Right atrium auricular region (tissue), 2 donors: ENCODE data around the gene ADAMTS9. TPM values are rescaled to one million over a fixed set of nuclear protein-coding genes. Genes with fewer than 3 reads are reported as not detected.
A peak's percentile ranks its signal among the peaks of the same experiment; 100 is the strongest.

Experiments used
- DNase-seq: peaks from one replicate; pipeline ENCODE4 v3.0.0-alpha.2; 2019; ENCODE audit warnings: low spot score
- H3K27ac ChIP-seq, 2 donors: fragments of 200-600 bp; sonication (generic); 1 replicate in 1 of 2; 2 replicates in 1 of 2; pipeline ENCODE4 v1.5.1; 2016 to 2019
- H3K27me3 ChIP-seq, 2 donors: fragments of 200-600 bp; sonication (generic); one replicate each; pipeline versions ENCODE4 v1.5.1 to v1.6.0; 2017 to 2019
- H3K36me3 ChIP-seq: fragments of 200-600 bp; sonication (generic); one replicate; pipeline ENCODE4 v1.5.1; 2016
- H3K4me1 ChIP-seq, 2 donors: fragments of 200-600 bp; sonication (generic); one replicate each; pipeline versions ENCODE4 v1.5.1 to v1.6.0; 2017 to 2019
- H3K4me3 ChIP-seq, 2 donors: fragments of 200-600 bp; sonication (generic); 1 replicate in 1 of 2; 2 replicates in 1 of 2; pipeline ENCODE4 v1.5.1; 2017 to 2019; ENCODE audit warnings: mild to moderate bottlenecking in 1 of 2, moderate library complexity in 1 of 2
- H3K9me3 ChIP-seq, 2 donors: fragments of 200-600 bp; sonication (generic); one replicate each; pipeline ENCODE4 v1.5.1; 2019
- total RNA-seq, 2 donors: library from RNA; depleted of rRNA; stranded (reverse); fragments of >200 nt; gene quantifications; one replicate each; pipeline ENCODE4 v1.1.0, GENCODE V29; 2016
- TF ChIP-seq, protein P1 (sequence below), 2 donors: fragments of 200-600 bp; sonication (generic); IDR thresholded peaks; one replicate each; pipeline ENCODE4 v1.5.1; 2019; ENCODE audit warnings: antibody characterized with exemption in 2 of 2

Gene ADAMTS9
- total RNA-seq, 2 donors from 2014 or later: 20.2 to 21.0 TPM

DNA sequence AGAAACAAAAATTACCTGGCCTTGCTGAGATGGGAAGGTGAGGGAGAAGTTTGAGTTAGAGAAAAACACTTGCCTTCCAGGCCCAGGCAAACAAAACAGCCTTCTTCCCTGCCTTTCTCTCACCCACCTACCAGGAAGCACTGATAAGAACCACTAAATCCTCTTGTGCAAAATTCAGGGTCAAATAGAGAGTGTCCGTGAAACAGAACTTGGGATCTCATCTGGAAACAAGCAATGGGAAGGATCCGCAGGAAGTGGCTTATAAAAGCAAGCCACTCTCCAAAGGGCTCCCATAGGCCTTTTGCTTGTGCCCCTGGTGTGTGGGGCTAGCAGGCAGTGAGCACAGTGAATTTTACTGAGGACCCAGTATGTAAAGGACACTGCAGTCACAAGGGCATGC lies 11.0 kb downstream of the ADAMTS9 start:
- Histone ChIP-seq H3K36me3 (peaks cover 26% of the 10 kb centered on the region), H3K9me3 (no peaks in the 10 kb centered on the region), H3K27ac (no peak overlapping the region), H3K27me3 (no peaks in the 10 kb centered on the region), H3K4me3 (no peak overlapping the region), H3K4me1 (peaks cover 0 to 9% of the 10 kb centered on the region in 2 donors)
- DNase-seq: no peak
- TF ChIP-seq, protein P1, sequence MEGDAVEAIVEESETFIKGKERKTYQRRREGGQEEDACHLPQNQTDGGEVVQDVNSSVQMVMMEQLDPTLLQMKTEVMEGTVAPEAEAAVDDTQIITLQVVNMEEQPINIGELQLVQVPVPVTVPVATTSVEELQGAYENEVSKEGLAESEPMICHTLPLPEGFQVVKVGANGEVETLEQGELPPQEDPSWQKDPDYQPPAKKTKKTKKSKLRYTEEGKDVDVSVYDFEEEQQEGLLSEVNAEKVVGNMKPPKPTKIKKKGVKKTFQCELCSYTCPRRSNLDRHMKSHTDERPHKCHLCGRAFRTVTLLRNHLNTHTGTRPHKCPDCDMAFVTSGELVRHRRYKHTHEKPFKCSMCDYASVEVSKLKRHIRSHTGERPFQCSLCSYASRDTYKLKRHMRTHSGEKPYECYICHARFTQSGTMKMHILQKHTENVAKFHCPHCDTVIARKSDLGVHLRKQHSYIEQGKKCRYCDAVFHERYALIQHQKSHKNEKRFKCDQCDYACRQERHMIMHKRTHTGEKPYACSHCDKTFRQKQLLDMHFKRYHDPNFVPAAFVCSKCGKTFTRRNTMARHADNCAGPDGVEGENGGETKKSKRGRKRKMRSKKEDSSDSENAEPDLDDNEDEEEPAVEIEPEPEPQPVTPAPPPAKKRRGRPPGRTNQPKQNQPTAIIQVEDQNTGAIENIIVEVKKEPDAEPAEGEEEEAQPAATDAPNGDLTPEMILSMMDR (IDR thresholded peaks at IDR 0.05): no peak

DNA sequence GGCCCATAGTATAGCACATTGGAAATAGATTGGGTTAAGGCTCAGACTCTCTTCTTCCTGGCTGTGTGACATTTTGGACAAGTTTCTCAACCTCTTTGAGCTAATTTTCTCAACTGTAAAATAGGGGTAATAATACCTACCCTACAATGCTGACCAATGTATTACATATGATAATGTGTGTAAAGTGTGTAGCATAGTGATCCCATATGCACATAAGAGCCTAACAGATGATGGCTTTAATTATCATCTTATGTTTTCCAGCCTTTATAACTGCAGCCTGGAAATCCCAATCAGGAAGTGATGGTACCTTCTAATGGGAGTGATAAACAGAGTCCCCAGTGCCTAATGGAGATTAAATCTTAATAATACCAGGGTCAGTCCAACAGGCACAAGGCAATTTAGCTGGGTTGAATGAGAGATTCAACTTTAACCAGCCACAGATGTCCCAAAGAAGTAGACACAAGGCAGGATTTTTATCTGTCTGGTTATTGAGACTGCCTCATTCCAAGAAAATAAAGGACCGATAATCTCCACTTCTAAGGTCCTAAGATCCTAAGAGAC lies 12.0 kb downstream of the ADAMTS9 start:
- Histone ChIP-seq H3K36me3 (peaks cover 22% of the 10 kb centered on the region), H3K4me1 (peaks cover 0 to 9% of the 10 kb centered on the region in 2 donors), H3K4me3 (no peak overlapping the region), H3K9me3 (no peaks in the 10 kb centered on the region), H3K27ac (no peak overlapping the region), H3K27me3 (no peaks in the 10 kb centered on the region)
- DNase-seq: no peak
- TF ChIP-seq, protein P1 (IDR thresholded peaks at IDR 0.05): no peak

DNA sequence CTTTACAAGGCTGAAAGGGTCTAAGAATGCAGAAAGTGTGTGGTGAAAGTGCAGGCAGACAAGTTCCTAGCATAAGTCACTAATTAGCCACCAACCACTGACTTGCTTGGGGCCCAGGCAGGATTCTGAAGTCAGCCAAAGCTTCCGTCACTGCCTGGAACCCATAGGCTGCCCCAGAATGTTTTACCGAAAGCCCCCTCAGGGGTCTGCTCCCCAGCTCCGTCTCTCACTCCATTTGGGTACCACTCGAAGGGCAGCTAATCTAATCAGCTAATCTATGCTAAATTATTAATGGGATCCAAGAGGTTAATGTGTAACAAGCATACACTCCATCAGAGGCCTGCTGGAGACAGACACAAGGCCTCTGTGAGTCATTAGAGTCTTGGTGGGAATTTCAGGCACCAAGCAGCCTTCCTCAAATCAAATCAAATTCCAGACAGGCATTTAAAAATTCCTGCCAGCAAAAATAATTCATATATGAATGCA lies 13.2 kb downstream of the ADAMTS9 start:
- Histone ChIP-seq H3K27me3 (no peaks in the 10 kb centered on the region), H3K36me3 (peaks cover 10% of the 10 kb centered on the region), H3K4me1 (peaks cover 0 to 9% of the 10 kb centered on the region in 2 donors), H3K27ac (peak overlapping the region in 1 of 2 donors; percentile 0), H3K4me3 (no peak overlapping the region), H3K9me3 (no peaks in the 10 kb centered on the region)
- TF ChIP-seq, protein P1 (IDR thresholded peaks at IDR 0.05): no peak
- DNase-seq: no peak

DNA sequence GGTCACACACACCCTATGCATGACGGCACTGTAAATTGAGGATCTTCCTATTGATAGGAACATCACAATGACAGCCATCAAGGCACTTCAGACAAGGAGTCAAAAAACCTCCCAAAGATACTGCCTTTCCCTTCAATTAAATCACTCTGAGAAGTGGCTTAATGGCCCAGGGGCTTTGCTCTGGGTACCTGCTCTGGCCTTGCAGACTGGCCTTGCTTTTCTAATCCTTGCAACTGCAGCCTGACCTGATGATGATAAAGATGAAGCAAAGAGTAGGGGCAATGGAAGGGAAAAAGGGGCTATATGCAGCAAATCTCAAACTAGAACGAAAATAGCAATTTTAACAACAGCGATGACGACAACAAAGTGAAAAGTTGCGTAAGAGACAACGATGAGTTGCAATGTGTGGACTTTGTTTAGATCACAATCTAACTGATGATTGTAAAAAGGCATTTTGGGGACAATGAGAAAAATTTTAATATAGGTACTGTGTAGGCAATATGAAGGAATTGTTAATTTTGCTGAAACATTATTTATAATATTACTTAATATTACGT lies 14.6 kb downstream of the ADAMTS9 start:
- Histone ChIP-seq H3K27me3 (no peaks in the 10 kb centered on the region), H3K36me3 (peaks cover 4% of the 10 kb centered on the region)
- no peak for DNase-seq

DNA sequence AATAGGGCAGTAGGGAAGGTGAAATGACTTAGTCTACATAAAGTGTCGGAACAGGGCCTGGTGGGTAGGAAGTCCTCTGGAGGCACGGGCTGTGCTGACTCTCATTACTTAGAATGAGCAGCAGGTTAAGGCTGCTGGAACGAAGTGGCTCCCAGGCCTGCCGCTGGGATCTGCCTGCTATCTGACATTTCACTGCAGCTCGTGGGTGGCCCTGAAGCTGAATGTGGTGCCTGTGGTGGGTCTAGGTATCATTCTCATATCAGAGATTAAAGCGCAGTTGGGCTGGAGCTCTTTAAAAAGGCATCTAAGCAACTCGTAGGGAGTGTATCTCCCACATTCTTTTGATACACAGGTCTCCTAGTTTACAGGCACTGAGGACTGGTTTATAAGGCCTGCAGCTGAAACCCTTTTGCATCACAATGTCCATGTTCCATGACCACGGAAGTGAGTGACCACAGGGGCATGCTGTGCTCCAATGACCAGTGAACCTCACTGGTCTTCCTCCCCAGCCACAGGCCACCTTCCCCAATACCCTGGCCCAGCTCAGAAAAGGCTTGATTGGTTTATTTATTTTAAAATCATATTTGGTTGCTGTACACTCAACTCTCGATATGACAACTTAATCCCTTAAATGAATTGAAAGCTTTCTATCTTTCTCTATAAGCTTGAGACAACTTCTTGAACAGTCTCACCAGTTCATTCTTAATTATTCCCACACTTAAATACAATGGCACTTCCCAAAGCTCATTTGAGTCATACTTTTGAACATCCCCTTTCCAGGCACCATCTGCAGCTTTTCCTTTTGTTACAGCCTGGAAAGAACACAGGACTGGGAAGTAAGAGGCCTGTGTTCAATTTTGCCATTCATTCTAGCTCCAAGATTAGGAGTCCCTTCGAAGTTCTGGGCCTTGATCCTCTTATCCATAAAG lies 19.0 kb downstream of the ADAMTS9 start:
- Histone ChIP-seq H3K9me3 (no peaks in the 10 kb centered on the region), H3K4me3 (peak overlapping the region in 1 of 2 donors; percentile 12), H3K27ac (peak overlapping the region in 1 of 2 donors; percentile 32), H3K4me1 (peaks cover 0 to 40% of the 10 kb centered on the region in 2 donors), H3K36me3 (no peaks in the 10 kb centered on the region), H3K27me3 (no peaks in the 10 kb centered on the region)
- DNase-seq: no peak
- TF ChIP-seq, protein P1 (IDR thresholded peaks at IDR 0.05): no peak

More for the DNA sequence above, 14.6 kb downstream of the ADAMTS9 start:
- no peak overlapping the region for H3K27ac ChIP-seq
- H3K4me1 ChIP-seq: peaks cover 0 to 23% of the 10 kb centered on the region in 2 donors
- H3K9me3 ChIP-seq: no peaks in the 10 kb centered on the region
- TF ChIP-seq, protein P1 (IDR thresholded peaks at IDR 0.05): no peak
- H3K4me3 ChIP-seq: no peak overlapping the region
